ENCODE results near the gene MYH2. TPM values are rescaled to one million over a fixed set of nuclear protein-coding genes. Genes with fewer than 3 reads are reported as not detected.
"Not testable (repeated sequence)": the region's sequence is repeated elsewhere in the genome, so short reads cannot be mapped to it uniquely, and the experiment has no call there.

MYH2 gene
- 17.2 and 32.5 TPM in 2 replicates for total RNA-seq
- polyA plus RNA-seq (2012): 25.9 TPM

- DNase-seq (ENCODE audit: low read depth): peak; percentile 59
Observed at GRCh38 chr17:10549096-10549842, at the start of gene MYH2. Gene MYH2, minus strand, starts transcription at chr17:10549658. Its CDS starts 1,738 bp downstream, at chr17:10547920.

- peak; percentile 68 for DNase-seq (ENCODE audit: low read depth)
Observed at GRCh38 chr17:10598621-10599020, 49.2 kb upstream of the MYH2 start.

GRCh38 chr17:10589553-10590145 lies 40.2 kb upstream of the MYH2 start:
- DNase-seq (ENCODE audit: low read depth): no peak

GRCh38 chr17:10585529-10585928 lies 36.1 kb upstream of the MYH2 start:
- DNase-seq (ENCODE audit: low read depth): no peak

GRCh38 chr17:10583834-10584233 lies 34.4 kb upstream of the MYH2 start:
- no peak for DNase-seq (ENCODE audit: low read depth)

GRCh38 chr17:10579270-10579669 lies 29.8 kb upstream of the MYH2 start:
- peak; percentile 87 for DNase-seq (ENCODE audit: low read depth)

GRCh38 chr17:10574324-10574723 lies 24.9 kb upstream of the MYH2 start:
- DNase-seq (ENCODE audit: low read depth): no peak

GRCh38 chr17:10563991-10564660 lies 14.7 kb upstream of the MYH2 start:
- DNase-seq (ENCODE audit: low read depth): no peak

- no peak for DNase-seq (ENCODE audit: low read depth)
Observed at GRCh38 chr17:10558049-10558448, 8.6 kb upstream of the MYH2 start.

- DNase-seq (ENCODE audit: low read depth): peak; percentile 70
Observed at GRCh38 chr17:10557422-10557821, 8.0 kb upstream of the MYH2 start.

GRCh38 chr17:10556301-10557005 lies 7.0 kb upstream of the MYH2 start:
- peak; percentile 57 for DNase-seq (ENCODE audit: low read depth)

GRCh38 chr17:10550014-10550413 lies 556 bp upstream of the MYH2 start:
- DNase-seq (ENCODE audit: low read depth): no peak

- no peak for DNase-seq (ENCODE audit: low read depth)
Observed at GRCh38 chr17:10547351-10547750, 2.1 kb downstream of the MYH2 start.

- DNase-seq (ENCODE audit: low read depth): peak; percentile 37
Observed at GRCh38 chr17:10543486-10543885, 6.0 kb downstream of the MYH2 start.

- DNase-seq (ENCODE audit: low read depth): not testable (repeated sequence)
Observed at GRCh38 chr17:10541179-10541578, 8.3 kb downstream of the MYH2 start.

GRCh38 chr17:10532026-10532425 lies 17.4 kb downstream of the MYH2 start:
- DNase-seq (ENCODE audit: low read depth): no peak

GRCh38 chr17:10527419-10527818 lies 22.0 kb downstream of the MYH2 start:
- DNase-seq (ENCODE audit: low read depth): peak; percentile 36

- DNase-seq (ENCODE audit: low read depth): no peak
Observed at GRCh38 chr17:10526517-10526916, 22.9 kb downstream of the MYH2 start.

- no peak for DNase-seq (ENCODE audit: low read depth)
Observed at GRCh38 chr17:10523064-10523463, 26.4 kb downstream of the MYH2 start.

GRCh38 chr17:10521949-10522348 lies 27.5 kb downstream of the MYH2 start:
- no peak for DNase-seq (ENCODE audit: low read depth)

GRCh38 chr17:10518271-10519037 lies 31.0 kb downstream of the MYH2 start, which contains the start of gene MYH1:
Gene MYH1, minus strand, starts transcription at chr17:10518542. Its CDS starts 1,900 bp downstream, at chr17:10516642.
- DNase-seq (ENCODE audit: low read depth): no peak

Data from myocyte (in vitro differentiated cells).